Rectal smooth muscle tissue (tissue), 1 donor: ENCODE measurements around the gene C17orf75.
"Not testable (repeated sequence)": the region's sequence is repeated elsewhere in the genome, so short reads cannot be mapped to it uniquely, and the experiment has no call there.

Experiments used
- H3K27ac ChIP-seq: one replicate; pipeline ENCODE4 v1.7.0; 2013; ENCODE audit warnings: low read depth, low read length, inconsistent platforms
- H3K27me3 ChIP-seq: one replicate; pipeline ENCODE4 v1.7.0; 2013; ENCODE audit warnings: low read length; ENCODE audit not compliant: control insufficient read depth, insufficient read depth
- H3K36me3 ChIP-seq: one replicate; pipeline ENCODE4 v1.7.0; 2013; ENCODE audit warnings: low read length; ENCODE audit not compliant: control insufficient read depth, insufficient read depth
- H3K4me1 ChIP-seq: one replicate; pipeline ENCODE4 v1.7.0; 2013; ENCODE audit warnings: low read length; ENCODE audit not compliant: control insufficient read depth, insufficient read depth
- H3K4me3 ChIP-seq: one replicate; pipeline ENCODE4 v1.7.0; 2013; ENCODE audit warnings: low read length
- H3K9ac ChIP-seq: one replicate; pipeline ENCODE4 v1.7.0; 2013; ENCODE audit warnings: low read length

C17orf75 gene

GRCh38 chr17:32356750-32357149 lies 14.8 kb upstream of the C17orf75 start:
- Histone ChIP-seq H3K36me3 (peaks cover 31% of the 10 kb centered on the region), H3K9ac (no peak overlapping the region), H3K4me1 (peaks cover 10% of the 10 kb centered on the region), H3K27ac (no peak overlapping the region), H3K27me3 (no peaks in the 10 kb centered on the region), H3K4me3 (no peak overlapping the region)

DNA sequence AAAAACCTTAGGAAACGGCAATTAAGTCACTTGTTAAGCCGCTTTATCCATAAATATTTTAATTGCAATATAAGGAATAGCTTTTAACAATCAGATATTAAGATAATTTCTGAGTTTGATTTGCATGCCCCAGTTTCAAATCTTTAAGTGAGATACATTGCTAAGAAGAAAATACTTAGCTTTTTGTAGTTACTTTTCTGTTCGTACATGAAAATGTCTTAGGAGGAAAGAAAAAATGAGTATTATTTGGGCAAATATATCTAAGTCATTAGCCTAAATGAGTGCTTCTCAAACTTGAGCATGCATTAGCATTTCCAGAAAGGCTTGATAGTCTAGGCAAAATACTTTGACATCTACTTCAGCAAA lies 14.4 kb upstream of the C17orf75 start:
- Histone ChIP-seq H3K4me1 (peaks cover 14% of the 10 kb centered on the region), H3K36me3 (peaks cover 29% of the 10 kb centered on the region), H3K27ac (no peak overlapping the region), H3K27me3 (no peaks in the 10 kb centered on the region), H3K4me3 (no peak overlapping the region), H3K9ac (no peak overlapping the region)

DNA sequence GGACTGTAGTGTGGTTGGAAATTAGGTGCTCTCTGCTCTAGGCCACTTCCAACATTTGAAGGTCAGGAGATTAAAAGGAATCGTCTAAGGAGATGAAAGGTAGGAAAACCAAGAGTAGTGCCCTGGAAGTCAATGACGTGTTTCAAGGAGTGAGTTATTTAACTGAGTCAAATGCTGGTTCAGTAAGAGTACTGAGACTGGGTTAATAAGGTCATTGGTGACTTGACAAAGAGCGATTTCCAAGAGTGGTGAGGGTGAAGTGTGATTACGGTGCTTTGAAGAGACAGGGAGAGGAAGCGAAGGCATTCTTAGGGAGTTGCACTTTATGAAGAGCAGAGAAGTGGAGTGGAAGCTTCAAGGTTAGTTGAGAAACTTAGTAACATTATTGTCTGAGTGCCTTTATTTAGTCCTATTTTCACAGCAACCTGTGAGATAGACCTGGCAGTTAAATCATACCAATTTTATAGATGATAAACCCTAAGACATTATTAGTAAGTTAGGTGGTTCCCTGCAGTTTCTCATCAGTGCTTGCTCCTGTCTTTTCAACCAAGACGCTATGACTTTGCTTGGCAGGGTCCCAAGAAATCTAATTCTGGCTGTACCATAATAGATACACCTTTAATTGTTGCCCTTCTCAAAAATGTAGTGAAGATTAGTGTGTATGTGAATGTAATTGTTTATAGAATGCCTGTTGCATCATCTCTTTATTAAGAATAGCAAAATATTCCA lies 13.8 kb upstream of the C17orf75 start:
- Histone ChIP-seq H3K27me3 (no peaks in the 10 kb centered on the region), H3K4me3 (peak overlapping the region; percentile 14), H3K9ac (no peak overlapping the region), H3K4me1 (peaks cover 14% of the 10 kb centered on the region), H3K27ac (no peak overlapping the region), H3K36me3 (peaks cover 25% of the 10 kb centered on the region)

GRCh38 chr17:32352734-32353133 lies 10.8 kb upstream of the C17orf75 start:
- peaks cover 14% of the 10 kb centered on the region for H3K4me1 ChIP-seq
- H3K27ac ChIP-seq, H3K9ac ChIP-seq, H3K27me3 ChIP-seq: not testable (repeated sequence)
- H3K36me3 ChIP-seq: peaks cover 13% of the 10 kb centered on the region
- H3K4me3 ChIP-seq: peak overlapping the region; percentile 48

DNA sequence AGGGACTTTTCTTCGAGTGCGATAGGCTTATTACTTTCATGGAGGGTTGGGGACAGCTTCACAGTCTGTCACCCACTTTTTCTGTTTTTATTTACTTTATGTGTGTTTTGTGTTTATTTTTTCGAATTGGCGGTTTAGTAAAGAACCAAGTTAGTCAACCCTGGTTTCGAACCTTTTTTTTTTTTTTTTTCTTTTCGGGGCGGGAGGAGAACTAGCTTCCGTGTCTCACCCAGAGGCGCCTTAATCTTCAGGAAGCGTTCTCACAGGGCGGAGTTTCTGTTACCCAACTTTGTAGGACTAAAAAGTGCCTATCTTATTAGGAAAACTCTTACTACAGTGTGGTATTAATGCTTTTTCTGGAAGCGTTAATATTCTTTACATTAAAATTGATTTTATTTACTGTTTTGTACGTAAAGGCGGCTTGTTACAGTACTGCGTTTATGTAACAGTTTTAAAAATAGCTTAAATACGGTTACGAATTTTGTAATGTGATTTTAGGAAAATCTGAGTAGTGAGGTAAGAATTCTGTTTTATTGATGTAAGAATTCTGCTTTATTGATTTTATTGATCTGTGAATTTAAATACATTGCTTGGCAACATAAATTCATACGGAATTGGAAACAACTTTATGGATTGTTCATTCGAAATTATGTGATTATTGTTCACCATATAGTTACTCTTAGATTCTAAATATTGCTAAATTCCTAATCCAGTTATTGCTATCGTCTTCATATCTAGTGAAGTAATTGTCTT lies 8.9 kb upstream of the C17orf75 start:
- H3K27me3 ChIP-seq: no peaks in the 10 kb centered on the region
- H3K4me3 ChIP-seq: peak overlapping the region; percentile 100
- peaks cover 13% of the 10 kb centered on the region for H3K36me3 ChIP-seq
- H3K9ac ChIP-seq: peak overlapping the region; percentile 98
- H3K27ac ChIP-seq: peak overlapping the region; percentile 98
- H3K4me1 ChIP-seq: peaks cover 11% of the 10 kb centered on the region

DNA sequence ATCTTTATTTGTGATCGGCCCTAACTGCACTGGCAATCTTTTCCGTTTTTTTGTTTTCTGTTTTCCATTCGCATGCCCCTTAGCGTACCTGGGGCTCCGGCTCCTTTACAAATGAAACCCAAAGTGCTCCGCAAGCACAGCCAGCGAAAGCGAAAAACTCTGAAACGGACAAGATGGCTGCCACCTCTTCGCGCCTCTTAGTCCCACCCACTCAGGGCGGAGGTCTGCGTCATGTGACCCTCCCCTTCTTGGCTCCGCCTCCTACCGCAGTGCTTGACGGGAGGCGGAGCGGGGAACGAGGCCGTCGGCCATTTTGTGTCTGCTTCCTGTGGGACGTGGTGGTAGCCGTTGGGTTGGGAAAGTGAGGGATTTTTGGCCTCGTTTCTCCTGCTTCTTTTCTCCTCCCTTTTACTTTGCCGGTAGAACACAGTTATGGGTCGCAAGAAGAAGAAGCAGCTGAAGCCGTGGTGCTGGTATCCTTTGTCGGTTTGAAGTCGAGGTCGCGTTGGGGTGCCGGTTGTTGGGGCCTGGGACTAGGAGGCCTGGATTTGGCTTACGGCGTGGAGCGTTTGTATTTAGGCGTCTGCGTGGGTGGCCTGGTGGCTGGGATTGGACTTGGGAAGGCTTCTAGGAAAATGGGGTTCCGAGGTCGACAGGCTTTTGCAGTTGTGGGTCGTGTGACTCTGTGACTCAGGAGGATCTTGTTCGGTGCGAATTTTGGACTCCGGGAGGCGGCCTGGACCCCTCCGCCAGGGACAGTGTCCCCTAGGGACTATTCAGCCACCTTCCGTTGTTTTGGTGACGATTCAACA lies 8.1 kb upstream of the C17orf75 start, which contains the start of gene ZNF207:
Gene ZNF207 (plus strand): TSS at position 304 of the 812 bp plus-strand sequence. CDS start 129 bp downstream, at position 433.
- Histone ChIP-seq H3K27me3 (no peaks in the 10 kb centered on the region), H3K27ac (peak within 1 kb of the TSS; percentile 98), H3K9ac (peak within 1 kb of the TSS; percentile 98), H3K4me1 (peaks cover 10% of the 10 kb centered on the region), H3K4me3 (peak within 1 kb of the TSS; percentile 100), H3K36me3 (peaks cover 13% of the 10 kb centered on the region)

GRCh38 chr17:32349503-32349853 lies 7.5 kb upstream of the C17orf75 start:
- Histone ChIP-seq H3K27ac (peak overlapping the region; percentile 98), H3K27me3 (no peaks in the 10 kb centered on the region), H3K4me1 (peaks cover 10% of the 10 kb centered on the region), H3K4me3 (peak overlapping the region; percentile 100), H3K36me3 (peaks cover 7% of the 10 kb centered on the region), H3K9ac (peak overlapping the region; percentile 17)

DNA sequence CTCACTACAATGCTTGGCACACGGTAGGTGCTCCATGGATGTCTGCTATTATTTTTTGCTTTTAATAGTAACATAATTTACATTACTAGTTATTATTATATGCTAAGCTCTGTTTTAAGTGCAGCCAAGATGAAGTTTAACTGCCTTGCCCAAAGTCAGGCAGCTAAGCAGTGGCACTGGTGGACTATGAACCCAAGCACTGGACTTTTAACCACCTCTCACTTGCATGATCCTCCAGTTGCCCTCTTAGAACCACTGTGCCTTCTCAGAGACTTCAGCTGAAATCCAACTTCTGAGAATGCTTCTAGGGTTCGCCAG lies 6.5 kb upstream of the C17orf75 start:
- no peaks in the 10 kb centered on the region for H3K36me3 ChIP-seq
- no peak overlapping the region for H3K4me3 ChIP-seq
- H3K27me3 ChIP-seq: no peaks in the 10 kb centered on the region
- no peak overlapping the region for H3K9ac ChIP-seq
- no peak overlapping the region for H3K27ac ChIP-seq
- H3K4me1 ChIP-seq: peaks cover 10% of the 10 kb centered on the region

DNA sequence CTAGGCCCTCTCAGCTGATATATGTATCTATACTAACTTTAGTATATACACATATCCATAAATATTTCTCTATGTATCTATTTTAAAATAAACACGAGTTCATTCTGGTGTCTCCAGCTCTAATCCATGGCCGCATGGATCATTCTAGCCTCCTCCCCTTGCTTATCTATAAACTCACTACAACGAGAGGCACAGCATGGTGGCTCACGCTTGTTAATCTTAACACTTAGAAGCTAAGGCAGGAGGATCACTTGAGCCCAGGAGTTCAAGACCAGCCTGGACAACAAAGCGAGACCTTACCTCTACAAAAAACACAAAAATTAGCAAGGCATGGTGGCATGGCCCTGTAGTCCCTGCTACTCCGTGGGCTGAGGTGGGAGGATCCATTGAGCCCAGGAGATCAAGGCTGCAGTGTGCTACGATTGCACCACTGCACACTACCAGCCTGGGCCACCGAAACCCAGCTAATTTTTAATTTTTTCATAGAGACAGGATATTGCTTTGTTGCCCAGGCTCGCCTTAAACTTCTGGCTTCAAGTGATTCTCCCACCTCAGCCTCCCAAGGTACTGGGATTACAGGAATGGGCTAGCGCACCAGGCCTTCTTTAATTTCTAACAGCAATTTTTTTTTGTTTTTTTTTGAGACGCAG lies 4.1 kb upstream of the C17orf75 start:
- Histone ChIP-seq H3K27me3 (no peaks in the 10 kb centered on the region), H3K9ac (no peak overlapping the region)

GRCh38 chr17:32342603-32343325 lies 791 bp upstream of the C17orf75 start:
- no peaks in the 10 kb centered on the region for H3K36me3 ChIP-seq
- peaks cover 10% of the 10 kb centered on the region for H3K4me1 ChIP-seq
- H3K4me3 ChIP-seq: peak overlapping the region; percentile 67
- H3K27ac ChIP-seq: peak overlapping the region; percentile 88
- no peaks in the 10 kb centered on the region for H3K27me3 ChIP-seq
- H3K9ac ChIP-seq: no peak overlapping the region

More for the DNA sequence above, 4.1 kb upstream of the C17orf75 start:
- peaks cover 8% of the 10 kb centered on the region for H3K4me1 ChIP-seq
- no peak overlapping the region for H3K4me3 ChIP-seq
- no peak overlapping the region for H3K27ac ChIP-seq
- H3K36me3 ChIP-seq: no peaks in the 10 kb centered on the region

GRCh38 chr17:32341141-32341856 lies 674 bp downstream of the C17orf75 start:
- no peaks in the 10 kb centered on the region for H3K36me3 ChIP-seq
- peak overlapping the region; percentile 88 for H3K27ac ChIP-seq
- H3K4me3 ChIP-seq: peak overlapping the region; percentile 67
- H3K4me1 ChIP-seq: peaks cover 10% of the 10 kb centered on the region
- no peaks in the 10 kb centered on the region for H3K27me3 ChIP-seq
- H3K9ac ChIP-seq: peak overlapping the region; percentile 51
